Activated naive CD4-positive, alpha-beta T cell treated with anti-CD3 and anti-CD28 coated beads, Interleukin-2, amount 50 U/mL, for 16 hours (primary cell): Measurements from ENCODE around the gene CACNA1C.

Experiments used
- DNase-seq: peaks from one replicate; pipeline ENCODE4 v3.0.0-alpha.2; 2020

The CACNA1C gene

DNA sequence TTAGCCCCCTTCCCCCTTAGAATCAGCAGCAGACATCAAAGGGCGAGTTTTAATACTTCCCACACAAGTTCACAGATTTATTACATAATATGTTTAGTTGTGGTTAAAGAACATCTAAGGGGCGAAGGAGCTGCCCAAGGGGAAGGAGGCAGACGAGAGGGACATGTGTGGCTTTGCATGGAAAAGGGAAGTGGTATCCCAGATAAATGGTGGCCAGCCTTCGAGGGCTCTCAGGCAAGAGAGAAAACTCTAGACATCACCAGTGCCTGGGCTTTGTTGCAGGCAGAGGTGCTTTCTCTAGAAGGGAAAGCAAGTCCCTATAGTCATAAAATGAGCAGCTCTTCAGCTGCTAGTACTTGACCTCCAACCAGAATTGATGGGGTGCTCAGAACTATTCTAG, 121.2 kb downstream of the CACNA1C start:
- DNase-seq: no peak

DNA sequence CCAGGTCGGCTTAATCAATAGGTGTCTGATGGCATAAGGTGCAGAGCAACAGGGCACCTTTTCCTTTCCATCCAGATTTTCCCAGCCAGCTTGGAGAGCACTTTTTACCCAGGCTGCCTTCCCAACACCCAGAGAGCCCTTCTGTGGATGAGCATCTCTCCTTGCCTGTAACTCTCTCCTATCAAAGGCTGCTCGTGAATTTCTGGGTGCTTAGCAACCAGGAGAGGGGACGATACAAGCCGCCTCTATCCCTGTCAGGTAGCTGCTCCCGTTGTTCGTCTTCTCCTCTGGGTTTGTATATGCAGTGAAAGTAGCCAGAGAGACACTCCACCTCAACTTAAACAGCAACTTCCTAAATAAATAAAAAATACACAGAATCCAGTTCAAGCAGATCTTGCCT, 124.2 kb downstream of the CACNA1C start:
- no peak for DNase-seq

DNA sequence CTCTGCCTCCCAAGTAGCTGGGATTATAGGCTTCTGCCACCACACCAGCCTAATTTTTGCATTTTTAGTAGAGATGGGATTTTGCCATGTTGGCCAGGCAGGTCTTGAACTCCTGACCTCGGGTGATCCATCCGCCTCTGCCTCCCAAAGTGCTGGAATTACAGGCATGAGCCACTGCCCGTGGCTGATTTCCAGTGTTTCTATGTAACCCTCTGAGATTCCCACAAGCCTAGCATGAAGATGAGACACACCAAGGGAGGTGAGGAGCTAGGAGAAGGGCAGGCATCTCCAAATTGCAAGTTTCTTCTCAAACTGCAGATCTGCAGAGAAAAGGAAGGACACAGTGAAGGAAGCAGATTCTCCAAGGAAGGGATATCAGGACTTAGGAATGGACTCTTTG, 125.0 kb downstream of the CACNA1C start:
- no peak for DNase-seq

DNA sequence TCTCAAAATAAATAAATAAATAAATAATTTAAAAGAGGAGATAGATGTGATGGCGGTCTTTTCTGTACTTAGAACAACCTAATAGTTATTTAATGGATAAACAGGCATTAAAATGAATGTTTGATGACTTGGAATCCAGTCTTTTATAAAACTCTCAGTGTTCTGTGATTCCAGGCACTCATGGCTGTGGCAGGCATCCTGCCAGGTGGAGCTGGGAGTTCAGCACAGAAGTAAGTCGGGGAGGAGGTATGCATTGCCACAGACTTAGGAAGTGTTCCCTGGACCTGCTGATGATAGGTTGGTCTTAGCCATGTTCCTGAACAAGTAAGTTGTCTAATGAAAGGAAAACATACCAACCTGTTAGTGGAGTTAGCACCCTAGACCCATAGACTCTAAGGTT, 126.3 kb downstream of the CACNA1C start:
- no peak for DNase-seq

DNA sequence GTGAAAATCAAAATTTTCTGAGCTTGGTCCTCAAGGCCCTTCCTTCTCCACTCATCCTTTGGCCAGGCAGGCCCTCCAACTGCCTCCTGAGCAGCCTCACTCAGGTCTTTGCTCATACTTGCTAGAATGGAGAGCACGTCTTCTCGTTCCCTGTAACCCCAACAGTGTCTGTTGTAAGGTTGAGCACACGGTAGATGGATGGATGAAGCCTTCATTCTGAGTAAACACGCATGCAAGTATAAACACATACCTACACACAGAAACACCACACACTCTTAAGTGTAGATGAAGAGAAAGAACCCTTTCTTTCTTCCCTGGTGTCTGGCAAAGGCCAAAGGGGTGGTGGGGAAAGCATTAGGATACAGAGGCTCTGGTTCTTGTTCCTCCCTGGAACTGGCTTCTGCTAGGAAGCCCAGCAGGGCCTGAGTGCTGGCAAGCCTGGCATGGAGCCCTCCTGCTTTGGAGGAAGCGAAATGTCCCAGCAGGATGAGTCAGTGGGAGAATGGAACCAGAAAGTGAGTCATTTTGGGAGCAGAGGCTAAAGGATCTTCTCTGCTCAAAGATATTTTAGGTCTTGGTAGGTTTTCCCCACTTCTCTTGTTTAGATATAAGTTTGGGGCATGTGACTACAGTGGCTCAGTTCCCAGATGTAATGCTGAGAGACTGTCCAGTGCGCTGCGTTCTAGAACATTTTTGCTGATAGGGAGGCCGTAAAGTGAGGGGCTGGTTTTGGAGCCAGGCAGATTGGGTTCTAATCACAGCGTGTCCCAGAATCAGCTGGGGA, 127.4 kb downstream of the CACNA1C start:
- DNase-seq: no peak

DNA sequence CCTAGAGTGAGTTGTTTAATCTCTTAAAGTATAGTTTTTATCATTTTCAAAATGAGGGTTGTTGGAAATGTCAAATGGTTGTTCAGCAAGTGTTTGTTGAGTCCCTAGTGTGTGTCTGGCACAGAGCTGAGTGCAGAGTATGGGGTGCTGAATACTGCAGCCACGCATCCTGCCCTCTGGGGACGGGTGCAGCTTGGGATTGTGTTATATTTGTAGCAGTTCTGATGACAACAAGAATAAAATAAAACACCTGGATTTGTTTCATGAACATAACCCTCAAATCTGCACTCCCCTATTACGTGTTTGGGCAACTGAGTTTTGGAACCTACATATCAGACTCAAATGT, 127.9 kb downstream of the CACNA1C start:
- DNase-seq: no peak

DNA sequence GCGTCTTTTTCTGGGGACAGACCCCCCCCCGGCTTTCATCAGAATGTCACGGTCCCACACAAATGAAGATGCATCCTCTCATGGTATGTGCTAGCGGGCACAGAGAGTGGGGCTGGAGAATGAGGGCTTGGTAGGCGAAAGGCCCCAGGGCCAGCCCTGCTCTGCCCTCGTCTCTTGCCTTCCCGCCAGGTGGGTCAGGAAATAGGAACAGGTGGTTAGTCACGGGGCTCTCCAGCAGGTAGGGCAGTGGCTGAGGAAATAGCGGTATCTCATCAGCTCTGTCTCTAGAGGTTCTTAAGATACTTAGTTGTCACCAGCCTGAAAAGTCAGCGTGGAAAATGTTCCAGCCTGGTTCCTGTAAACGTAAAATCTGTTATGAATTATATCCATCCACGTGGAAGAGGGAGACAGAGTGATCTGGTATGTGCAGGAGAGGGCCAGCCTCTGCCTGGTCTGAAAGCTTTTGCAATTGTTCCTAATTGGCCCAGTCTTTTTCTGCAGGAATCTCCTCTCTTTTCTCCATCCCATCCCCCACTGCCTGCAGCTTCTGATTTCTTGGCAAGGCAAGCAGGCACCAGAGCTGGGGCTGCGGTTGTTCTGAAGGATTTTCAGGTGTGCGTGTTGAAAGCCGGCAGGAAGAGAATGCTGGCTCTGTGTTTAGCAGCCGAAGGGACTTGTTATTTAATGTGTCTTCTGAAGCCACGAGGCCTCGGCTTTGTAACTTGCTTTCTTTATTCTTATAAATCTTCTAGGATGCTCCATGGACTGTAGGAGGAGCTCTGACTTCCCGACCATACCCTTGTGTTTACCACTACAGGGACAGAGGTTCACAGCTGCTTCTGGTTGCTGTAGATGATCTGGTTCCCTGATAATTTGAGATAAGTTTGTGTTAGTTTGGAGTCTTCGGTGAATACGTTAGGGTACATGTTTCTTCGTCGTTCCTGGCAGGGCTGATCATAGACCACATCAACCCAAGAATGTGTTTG, 131.1 kb downstream of the CACNA1C start:
- DNase-seq: no peak

DNA sequence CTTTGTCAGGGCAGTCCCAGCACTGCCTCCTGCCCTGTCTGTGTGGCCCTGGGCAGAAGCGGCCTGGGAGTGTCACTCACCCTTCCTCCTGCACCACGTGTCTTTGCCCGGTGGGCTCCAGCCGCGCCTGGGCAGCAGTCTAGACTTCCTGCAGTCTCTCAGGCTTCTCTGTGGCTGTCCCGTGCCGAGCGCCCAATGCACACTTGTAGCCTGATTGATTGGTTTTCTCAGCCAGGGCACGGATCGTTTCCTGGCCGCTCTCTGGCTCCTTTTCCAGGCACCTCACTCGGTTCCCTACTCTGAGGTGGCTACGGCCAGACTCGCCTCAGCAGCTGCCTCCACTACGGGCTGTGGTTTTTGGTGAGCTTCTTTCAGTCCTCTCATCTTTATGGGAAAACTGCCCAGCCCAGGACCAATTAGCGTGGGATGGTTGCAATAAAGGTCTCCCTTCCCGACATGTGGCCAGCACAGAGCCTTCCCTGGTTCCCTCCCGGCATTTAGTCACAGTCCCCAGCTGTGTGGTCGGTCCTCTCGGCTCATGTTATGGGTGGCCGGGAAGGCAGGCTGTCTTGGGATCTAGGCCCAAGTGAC, 133.1 kb downstream of the CACNA1C start:
- DNase-seq: no peak

DNA sequence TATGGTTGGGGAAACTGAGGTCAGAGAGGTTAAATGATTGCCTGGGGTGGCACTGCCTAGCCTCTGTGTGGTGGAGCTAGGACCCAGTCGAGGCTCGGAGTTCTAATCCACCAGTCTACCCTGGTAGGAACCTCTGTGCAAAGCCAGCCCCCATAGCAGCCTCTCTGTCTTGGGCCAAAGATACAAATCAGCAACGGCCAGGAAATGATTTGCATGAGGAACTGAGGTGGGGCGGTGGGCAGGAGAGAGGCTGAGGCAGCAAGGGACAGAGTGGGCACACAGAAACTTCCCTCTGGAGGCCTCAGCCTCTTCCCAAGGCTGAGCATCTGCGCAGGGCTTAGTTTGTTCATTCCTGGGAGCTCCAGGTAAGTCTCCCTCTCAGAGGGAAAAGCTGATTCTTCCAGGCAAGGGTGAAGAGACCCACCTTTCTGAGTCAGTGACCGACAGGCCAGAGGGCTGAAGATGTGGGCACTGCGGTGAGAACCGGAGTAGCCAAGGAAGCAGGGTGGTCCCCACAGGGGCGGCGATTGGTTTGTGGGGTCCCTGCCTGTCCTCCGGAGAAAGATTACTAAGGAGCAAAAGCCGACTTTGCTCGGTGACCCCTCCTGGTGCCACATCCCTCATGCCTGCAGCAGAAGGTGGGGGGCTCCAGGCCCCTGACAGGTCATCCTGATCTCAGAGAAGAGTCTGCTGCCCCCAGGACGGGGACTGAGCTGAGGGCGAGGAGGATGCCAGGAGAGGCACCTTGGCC, 134.6 kb downstream of the CACNA1C start:
- DNase-seq: no peak

DNA sequence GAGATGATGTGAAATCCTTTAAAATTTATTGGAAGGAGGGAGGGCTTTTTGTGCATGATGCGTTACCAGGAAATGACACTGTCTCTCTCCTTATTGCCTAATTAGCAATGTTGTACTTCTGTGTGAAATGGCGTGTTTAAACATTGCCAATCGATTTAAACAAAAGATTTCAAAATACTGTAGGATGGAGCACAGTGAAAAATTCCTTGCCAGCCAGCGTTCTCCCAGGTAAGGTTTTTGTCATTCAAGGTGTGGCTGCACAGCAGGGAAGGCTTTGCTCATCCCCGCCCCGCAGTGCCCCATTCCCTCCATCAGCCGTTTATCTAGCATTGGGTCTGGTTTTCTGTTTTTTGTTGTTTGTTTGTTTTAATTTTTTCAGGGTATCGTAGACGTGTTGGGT, 137.3 kb downstream of the CACNA1C start:
- DNase-seq: no peak

DNA sequence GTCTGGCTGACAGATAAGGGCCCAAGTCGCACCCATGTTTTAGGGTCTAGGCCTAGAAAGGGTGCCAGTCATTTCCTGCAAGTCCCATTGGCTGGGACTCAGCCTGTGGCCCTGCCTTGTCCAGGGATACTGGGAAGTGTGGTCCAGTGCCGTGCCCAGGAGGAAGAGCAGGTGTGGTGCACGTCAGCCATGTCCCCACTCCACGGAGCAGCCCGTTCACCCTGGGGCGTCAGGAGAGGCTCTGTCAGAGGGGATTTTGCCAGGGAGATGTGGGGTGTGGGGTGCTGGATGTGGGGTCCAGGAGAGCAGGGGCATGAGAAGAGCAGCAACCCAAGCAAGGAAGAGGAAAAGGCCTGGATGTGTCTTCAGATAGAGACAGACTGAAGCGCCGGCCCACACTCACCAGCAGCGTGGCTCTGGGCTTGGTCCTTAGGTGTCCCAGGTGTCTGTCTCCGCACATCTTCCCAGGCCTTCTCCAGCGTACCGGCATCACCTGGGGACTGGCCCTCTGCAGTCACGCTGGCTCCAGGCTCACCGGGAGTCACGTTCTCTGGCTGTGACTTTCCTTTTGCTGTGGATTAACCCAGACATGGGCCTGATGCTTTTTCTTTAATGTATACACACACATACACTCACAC, 138.2 kb downstream of the CACNA1C start:
- no peak for DNase-seq

DNA sequence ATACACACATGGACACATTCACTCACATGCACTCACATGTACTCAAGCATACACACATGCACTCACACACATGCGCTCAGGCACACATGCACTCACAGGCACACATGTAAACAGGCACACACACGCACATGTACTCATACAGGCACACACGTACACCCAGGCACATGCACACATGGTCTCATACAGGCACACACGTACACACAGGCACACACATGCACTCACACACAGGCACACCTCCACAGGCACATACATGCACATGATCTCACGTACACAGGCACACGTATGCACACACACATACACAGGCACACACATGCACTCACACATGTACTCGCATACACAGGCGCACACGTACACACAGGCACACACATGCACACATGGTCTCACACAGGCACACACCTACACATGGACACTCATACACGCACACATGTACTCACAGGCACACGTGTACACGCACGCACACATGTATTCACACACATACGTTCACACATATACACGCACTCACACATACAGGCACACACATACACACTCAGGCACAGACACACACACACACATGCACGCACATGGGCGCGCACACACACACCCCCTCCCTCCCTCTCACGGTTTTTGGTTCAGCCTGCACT, 138.9 kb downstream of the CACNA1C start:
- DNase-seq: no peak

DNA sequence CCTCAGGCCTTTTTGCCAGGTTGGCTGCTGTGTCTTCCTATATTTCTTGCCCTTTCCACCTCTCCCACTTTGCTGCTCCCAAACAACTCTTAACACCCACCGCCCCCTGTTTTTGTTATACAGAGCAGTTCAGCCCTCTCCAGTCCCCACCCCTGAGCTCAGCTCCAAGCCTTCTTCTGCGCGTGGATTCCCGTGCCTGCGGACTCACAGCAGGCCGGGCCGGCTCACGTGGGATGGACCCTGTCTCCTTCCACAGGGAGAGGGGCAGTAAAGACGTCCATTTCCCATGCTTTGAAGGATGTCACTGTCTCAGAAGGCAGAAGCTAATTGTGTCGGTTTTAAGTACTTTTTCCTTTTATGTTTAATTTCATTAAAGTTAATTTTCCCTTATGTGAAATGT, 139.4 kb downstream of the CACNA1C start:
- DNase-seq: no peak

DNA sequence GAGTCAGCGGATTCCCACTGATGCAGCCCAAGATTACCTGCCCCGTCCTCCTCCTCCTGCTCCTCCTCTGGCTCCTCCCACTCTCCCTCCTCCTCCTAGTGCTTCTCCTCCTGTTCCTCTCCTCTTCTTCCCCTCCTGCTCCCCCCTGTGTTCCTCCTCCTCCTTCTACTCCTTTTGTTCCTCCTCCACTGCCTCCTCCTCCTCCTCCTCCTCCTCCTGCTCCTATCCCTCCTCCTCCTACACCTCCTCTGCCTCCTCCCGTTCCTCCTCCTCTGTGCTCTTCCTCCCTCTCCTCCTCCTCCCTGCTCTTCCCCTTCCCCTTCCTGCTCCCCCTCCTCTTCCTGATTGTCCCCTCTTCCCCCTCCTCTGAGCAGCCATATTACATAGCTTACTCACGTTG, 141.3 kb downstream of the CACNA1C start:
- DNase-seq: no peak

DNA sequence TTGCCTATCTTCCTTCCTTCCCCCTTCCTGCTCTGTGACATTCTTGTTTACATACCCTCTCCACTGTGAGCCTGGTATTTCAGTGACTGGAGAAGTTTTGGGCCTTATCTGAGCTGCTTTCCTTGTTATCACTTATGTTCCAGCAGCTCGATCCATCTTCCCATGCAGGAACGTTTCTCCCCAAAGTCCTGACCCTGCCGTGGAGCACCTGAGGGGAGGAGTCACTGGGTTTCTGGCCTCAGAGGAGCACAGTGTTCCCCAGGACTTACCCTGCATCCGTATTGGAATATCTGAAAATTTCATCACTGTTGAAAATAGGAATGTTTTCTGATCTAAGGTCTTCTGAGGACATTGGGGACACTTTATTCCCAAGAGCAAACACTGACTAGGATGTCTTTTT, 141.8 kb downstream of the CACNA1C start:
- DNase-seq: no peak

DNA sequence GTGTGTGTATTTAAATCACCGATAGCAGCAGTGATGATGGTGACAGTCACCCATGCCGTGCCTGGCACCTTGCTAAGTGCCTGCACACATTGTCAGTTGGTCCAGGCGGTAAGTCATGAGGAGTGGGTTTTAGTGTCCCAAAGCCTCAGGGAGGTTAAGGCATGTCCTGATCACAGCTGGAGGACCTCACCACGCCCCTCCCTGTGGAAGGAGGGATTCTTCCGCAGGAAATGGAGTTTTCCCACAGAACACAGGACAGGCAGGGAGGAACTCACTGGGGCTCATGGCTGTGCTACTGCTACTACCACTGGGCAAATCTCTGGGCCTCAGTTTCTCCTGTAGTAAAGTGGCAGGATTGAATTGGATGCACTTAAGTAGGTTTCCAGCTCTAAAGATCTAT, 142.3 kb downstream of the CACNA1C start:
- no peak for DNase-seq

DNA sequence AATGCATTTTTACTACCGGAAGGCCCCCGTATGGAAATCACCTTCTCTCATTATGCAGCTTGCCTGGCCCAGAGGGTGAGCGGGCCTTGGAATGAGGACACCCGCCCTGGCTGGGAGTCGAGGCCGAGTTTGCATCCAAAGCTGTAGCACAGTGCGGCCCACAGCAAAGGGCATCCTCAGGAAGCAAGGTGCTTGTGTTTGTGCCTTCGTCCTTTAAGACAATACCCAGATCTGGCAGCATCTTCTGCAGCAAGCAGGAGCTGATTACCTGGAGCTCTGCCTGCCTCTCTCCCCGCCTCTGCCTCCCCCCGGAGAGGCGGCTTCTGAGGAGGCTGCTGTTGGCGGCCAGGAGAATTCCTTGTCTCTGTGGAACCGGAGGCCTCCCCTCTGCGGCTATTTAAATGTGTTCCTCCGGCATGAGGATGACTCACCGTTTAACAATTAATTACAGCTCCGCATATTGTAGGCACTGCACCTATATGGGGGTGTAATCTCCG, 145.3 kb downstream of the CACNA1C start:
- DNase-seq: no peak

DNA sequence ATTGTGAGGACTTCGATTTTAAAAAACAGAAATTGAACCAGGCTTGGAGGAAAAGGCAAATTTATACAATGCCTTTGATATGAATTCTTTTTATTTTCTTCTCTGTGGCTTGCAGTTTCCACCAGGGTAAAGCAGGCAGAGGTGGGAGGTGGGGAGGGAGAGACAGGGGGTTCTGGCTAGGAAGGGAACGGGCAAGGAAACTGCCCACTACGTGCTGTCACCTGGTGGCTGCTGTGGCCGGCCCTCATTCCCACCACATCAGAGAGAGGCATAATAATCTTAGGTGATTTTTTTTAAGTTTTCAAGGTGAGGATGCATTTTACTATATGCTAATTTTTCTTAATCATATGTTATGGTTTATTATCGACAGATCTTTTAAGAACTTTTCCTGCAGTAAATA, 145.8 kb downstream of the CACNA1C start:
- no peak for DNase-seq

DNA sequence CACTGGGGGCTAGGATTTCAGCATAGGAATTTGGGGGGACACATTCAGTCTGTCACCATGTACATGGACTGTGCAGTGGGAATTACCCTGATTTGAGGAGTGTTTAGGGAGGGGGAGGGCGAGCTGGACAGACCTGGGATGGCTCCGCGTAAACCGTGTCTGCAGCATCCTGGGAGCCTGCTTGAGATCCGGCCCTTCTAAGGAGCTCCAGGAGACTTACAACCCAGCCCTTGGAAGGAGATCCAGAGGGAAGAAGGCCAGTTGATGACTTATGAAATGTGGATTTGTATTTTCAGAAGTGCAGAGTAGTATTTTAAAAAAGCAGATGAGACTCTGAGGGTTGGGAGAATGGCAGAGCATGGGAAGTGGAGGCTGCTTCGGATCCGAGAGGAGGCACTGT, 153.2 kb downstream of the CACNA1C start:
- no peak for DNase-seq

DNA sequence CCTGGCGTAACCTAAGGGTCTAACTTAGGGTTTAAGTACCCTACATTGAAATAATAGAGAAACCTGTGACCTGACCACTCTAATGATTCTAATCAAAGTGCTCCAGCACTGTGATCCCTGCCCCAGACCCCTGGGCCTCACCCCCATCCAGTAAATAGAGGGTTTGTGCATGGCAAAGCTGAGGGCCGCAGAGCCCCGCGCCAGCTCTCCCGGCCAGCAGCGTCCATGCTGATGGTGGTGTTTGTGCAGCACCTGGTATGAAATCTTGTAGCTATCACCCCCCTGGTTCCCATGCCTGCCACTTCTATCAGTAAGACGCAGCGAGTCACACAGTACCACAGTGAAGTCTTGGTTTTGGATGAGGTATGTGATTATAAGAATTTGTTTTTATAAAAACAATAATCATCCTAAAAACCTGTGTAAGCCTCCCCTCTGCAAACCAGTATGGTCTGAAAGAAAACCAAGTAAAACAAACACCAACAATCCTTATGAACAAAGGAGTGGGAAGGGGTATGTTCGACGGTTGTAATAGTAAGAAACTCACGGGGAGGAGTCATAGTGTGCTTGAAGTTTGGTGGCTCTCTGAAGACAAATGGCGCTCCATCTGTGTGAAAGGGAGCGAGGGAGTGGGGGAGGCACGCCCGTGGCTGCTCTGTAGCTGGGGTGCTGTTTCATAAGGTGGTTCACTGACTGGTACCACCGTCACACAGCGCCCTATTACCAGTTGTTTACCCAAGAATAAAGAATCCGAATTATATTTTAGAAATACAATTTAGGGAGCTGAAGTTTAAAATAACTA, 156.2 kb downstream of the CACNA1C start:
- DNase-seq: no peak

DNA sequence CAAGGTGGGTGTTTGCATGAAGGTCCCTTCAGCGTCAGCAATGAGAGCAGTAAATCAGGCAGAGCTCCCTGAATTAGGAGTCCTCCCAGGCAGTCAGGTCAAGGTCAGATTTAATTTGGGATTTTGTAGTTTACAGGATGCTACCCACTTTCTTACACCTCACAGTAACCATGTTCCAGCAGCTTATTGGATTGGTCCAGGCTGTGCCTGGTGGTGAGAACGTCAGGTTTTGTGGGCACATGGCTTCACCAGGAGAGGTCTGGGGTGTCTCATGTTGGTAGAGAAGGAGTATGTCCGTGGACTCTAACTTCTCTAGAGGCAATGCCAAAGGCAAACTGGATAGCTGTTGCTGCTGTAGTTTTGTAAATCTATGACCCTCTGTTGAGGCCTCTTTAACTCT, 158.3 kb downstream of the CACNA1C start:
- no peak for DNase-seq
